SH-SY5Y (cell line): ENCODE measurements around the gene KRTAP4-9.

Experiments
- GATA2 ChIP-seq: IDR thresholded peaks from 2 replicates; pipeline ENCODE4 v1.6.1; 2011; ENCODE audit warnings: mild to moderate bottlenecking, low read depth, low read length
- GATA3 ChIP-seq: IDR thresholded peaks from 2 replicates; pipeline ENCODE4 v1.6.1; 2011; ENCODE audit warnings: low read depth, mild to moderate bottlenecking, low read length, moderate library complexity

DNA sequence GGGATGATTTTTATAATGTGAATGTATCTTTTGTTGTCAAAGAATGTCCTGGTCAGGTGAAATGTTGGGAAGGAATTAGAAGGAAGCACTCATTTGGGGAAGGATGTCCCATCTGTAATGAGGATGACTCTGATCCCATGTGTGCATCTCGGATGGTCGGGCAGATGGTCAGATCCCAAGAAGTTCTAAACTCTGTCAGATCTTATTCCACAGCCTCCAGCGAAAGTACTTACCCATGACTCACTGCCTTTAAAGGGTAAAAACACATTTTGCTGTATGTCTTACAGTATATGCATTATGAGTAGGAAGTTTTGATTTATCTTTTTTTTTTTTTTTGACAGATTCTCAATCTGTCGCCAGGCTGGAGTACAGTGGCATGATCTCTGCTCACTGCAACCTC lies 13.5 kb downstream of the KRTAP4-9 start:
- TF ChIP-seq GATA2, result no peak
- TF ChIP-seq GATA3, result no peak
